Stimulated activated CD4-positive, alpha-beta T cell treated with anti-CD3 and anti-CD28 coated beads, Interleukin-15, amount 100 ng/mL, for 1 hour (primary cell): ENCODE measurements around the gene KRTAP1-3.
"Not testable (repeated sequence)": the region's sequence is repeated elsewhere in the genome, so short reads cannot be mapped to it uniquely, and the experiment has no call there.

Source experiments
- DNase-seq, 2 donors: peaks; one replicate each; pipeline ENCODE4 v3.0.0-alpha.2; 2020; ENCODE audit warnings: low read depth in 1 of 2, low spot score in 1 of 2

KRTAP1-3 gene

DNA sequence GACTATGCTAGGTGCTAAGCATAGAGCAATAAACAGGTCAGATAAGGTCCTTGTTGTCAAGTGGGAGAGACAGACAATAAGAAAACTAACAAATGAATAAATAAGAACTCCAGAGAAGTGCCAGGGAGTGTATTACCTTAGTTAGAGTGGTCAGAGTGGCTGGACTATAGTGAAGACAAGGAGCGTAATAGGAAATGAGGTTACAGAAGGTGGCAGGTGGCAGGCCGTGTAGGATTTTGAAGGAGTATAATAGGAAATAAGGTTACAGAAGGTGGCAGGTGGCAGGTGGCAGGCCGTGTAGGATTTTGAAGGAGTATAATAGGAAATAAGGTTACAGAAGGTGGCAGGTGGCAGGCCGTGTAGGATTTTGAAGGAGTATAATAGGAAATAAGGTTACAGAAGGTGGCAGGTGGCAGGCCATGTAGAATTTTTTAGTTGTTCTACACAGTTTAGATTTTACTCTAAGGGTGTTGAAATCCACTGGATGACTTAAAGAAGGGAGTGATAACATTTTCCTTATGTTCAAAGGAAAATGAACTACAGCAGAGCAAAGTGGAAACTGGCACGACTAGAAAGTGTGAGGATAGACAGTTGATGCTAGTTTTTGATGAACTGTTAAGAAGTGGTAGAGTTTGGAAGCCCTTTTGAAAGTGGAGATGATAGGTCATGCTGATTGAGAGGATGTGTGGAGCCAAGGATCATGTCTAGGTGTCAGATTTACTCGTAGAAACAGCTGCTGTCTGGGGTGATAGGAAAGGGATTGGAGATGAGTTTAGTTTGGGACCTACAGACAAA lies 22.2 kb downstream of the KRTAP1-3 start:
- DNase-seq, result no peak

- no peak for DNase-seq
Observed at GRCh38 chr17:41010441-41010840, 24.2 kb downstream of the KRTAP1-3 start.

DNA sequence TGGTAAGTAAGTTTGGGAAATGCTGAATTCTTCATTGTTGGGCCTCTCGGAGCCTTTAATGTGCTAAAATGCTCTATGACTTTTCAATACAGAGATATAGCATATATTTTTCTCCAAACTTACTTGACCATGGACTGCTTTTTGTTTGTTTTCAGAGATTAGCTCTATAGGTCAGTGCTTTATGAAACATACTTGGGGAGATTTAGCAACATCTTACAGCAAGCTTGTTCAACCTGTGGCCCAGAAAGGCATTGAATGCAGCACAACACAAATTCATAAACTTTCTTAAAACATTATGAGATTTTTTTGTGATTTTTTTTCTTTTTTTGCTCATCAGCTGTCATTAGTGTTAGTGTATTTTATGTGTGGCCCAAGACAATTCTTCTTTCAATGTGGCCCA lies 24.7 kb downstream of the KRTAP1-3 start:
- DNase-seq, result no peak

- DNase-seq, result no peak
Observed at GRCh38 chr17:41009301-41009760, 25.3 kb downstream of the KRTAP1-3 start.

GRCh38 chr17:41008811-41009210 lies 25.9 kb downstream of the KRTAP1-3 start, which contains the start of gene KRTAP3-1:
KRTAP3-1 (minus strand) TSS chr17:41009128; CDS start chr17:41009074, 54 bp downstream.
- DNase-seq, result no peak

- no peak for DNase-seq
Observed at GRCh38 chr17:41004397-41004796, 30.3 kb downstream of the KRTAP1-3 start.

GRCh38 chr17:41003926-41004325 lies 30.7 kb downstream of the KRTAP1-3 start:
- no peak for DNase-seq

DNA sequence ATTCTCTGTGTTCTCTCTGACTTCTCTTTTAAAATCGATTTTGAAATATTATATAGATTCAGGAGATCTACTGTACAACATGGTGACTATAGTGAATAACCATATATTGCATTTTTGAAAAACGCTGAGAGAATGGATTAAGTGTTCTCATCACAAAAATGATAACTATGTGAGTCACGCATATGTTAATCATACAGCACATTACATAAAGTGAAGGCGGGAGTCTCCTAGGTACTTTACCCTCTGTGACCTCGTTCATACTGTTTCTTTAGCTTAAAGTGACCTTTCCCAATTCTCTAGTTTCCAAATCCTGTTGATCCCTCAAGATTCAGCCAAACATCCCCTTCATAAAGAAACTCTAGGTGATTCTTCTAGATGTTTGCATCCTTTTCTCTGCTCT lies 31.9 kb downstream of the KRTAP1-3 start:
- no peak for DNase-seq

DNA sequence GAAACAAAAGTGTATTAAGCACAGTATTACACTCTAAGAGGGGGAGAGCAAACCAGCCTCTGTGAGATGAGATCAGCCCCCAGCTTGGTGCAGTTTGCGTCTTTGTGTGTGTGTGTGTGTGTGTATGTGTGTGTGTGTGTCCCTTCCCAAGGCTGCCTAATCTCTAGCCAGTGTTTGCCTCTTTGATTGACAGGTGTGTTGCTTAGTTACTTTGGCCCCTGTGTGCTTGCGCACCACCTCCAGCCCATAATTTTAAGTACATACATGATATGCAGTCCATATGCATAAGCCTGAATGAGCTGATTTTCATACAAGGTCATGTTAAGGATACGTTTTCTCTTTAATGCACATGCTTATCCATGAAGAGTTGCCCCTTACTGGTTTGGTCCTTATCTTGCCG lies 32.9 kb downstream of the KRTAP1-3 start:
- DNase-seq, result no peak

GRCh38 chr17:40999563-40999962 lies 35.1 kb downstream of the KRTAP1-3 start, which contains the start of gene KRTAP3-2:
KRTAP3-2 (minus strand) TSS chr17:40999906; CDS start chr17:40999853, 53 bp downstream.
- not testable (repeated sequence) for DNase-seq

DNA sequence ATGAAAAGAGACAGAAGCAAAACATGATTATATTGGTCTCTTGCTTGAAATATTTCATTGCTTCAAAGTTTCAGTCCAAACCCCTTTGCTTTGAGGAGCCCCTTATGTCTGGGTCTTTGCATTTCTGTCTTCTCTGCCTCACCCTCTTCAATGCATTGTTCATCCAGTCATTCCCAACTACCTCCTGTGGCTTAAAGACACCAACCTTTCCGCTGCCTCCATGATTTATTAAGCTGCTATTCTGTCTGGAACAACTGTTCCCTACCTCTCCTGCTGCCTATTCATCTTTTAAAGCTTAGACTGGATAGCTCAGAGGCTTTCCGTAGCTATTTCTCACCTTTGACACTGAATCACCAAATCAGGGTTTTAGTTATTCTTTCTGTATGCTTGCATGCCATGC lies 37.3 kb downstream of the KRTAP1-3 start:
- no peak for DNase-seq

GRCh38 chr17:40996829-40997228 lies 37.8 kb downstream of the KRTAP1-3 start:
- no peak for DNase-seq

DNA sequence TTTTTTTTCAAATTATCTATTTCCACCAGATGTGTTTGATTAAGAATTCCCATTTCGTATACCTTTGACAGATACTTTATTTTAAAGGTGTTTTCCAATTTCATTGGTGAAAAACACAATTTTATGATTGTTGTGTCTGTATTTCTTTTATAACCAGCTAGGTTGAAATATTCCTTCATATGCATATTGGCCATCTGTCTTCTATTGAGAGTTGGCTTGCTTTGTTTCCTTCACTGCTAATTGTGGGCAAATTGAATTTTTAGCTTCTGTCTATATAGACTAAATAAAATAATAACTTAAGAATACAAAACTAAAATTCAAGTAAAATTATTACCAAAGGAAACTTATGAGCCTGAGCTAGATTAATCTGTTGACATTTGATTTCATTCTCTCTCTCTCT lies 39.6 kb downstream of the KRTAP1-3 start:
- no peak for DNase-seq

DNA sequence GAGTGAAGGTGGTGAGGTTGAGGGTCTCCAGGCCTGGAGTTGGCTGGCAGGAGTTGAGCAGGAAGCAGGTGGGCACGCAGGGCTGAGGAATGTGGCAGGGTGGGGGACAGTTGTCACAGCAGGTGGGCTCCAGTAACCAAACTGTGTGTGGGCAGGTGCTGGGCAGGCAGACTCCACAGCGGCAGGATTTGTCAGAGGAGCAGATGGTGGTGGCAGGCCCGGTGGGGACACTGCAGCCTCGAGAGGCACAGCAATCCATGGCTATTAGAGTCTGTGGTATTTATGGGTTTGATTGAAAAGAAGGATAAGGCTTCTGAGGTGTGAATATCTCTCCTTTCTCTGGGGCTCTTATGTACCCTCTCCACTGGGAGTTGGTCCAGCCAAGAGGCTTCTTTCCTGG lies 40.8 kb downstream of the KRTAP1-3 start, which contains the start of gene KRTAP3-3:
TSS of gene KRTAP3-3 (minus strand) at position 326 of the 400 bp plus-strand sequence. CDS start at position 259, 67 bp downstream.
- no peak for DNase-seq

DNA sequence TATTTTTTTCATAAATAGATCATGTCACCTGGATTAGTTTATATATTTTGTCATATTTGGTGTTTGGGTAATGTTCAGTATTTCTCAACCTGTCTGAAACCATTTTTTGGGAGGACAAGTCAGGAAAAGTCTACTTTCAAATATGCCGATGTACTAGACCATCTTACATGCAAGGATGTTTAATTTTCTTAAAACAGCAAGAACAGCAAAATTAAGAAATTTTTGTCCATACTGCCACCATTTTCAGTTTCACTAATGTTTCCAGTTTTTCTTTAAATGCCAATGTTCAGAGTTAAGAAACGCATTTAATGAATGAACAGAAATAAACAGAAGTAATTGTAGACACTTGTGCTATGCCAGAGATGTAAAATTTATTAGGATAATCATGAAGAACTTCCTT lies 41.6 kb downstream of the KRTAP1-3 start:
- no peak for DNase-seq

GRCh38 chr17:40992666-40993065 lies 42.0 kb downstream of the KRTAP1-3 start:
- DNase-seq, result no peak

DNA sequence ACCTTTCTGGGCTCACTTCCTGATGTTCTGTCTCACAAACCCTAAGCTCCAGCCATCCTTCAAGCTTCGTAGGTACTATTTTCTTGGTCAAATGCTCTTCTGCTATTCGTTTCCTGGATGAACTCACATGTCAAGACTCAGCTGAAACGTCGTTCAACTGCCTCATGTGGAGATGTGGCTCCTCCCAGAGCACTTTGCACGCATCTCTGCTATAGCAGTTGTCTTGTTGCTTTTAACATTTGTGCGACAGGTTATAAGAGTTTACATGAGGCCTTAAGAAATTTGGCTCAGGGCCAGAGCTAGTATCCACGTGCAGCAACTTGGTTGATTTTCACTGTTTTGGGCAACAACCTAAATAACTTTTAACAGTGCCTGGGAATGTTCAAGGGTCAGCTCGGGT lies 47.8 kb downstream of the KRTAP1-3 start:
- no peak for DNase-seq

GRCh38 chr17:40984226-40984625 lies 50.4 kb downstream of the KRTAP1-3 start, which contains the start of gene KRT40:
KRT40 (minus strand) TSS chr17:40984326; CDS start chr17:40984273, 53 bp downstream.
- no peak for DNase-seq
